Hepatocyte (in vitro differentiated cells): ENCODE measurements around the gene SEC24D.

ENCODE experiments used
- EZH2 ChIP-seq: fragments of 200-600 bp; sonication (generic); IDR thresholded peaks from 2 replicates; pipeline ENCODE4 v1.6.1; 2016; ENCODE audit warnings: antibody characterized with exemption, mild to moderate bottlenecking, borderline replicate concordance
- EZH2phosphoT487 ChIP-seq: fragments of 200-600 bp; sonication (generic); IDR thresholded peaks from one replicate; pipeline ENCODE4 v1.6.1; 2018; ENCODE audit warnings: antibody characterized with exemption, mild to moderate bottlenecking, low read depth, moderate library complexity; ENCODE audit not compliant: unreplicated experiment, severe bottlenecking
- TF ChIP-seq, protein P1 (sequence below): fragments of 200-600 bp; sonication (generic); IDR thresholded peaks from 2 replicates; pipeline ENCODE4 v1.5.1; 2016; ENCODE audit warnings: antibody characterized with exemption, mild to moderate bottlenecking; ENCODE audit not compliant: poor library complexity

DNA sequence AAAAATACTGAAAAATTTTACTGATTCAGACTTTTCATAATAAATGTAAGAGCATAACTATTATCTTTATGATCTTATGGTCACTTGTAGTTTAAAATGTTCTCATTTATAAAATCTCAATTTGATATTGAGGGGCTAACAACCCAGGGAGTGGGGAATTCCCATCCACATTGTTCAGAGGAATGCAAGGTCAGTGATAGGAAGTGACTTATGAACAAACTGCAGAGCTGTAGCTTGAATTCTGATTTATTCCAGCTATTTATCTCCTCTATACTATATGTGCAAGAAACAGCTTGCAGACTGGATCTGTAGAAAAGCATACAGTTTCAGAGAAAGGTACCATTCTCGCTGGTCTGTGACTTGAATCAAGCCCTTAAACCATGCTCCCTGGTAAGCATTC, 61.6 kb downstream of the SEC24D start:
- TF ChIP-seq, protein P1, sequence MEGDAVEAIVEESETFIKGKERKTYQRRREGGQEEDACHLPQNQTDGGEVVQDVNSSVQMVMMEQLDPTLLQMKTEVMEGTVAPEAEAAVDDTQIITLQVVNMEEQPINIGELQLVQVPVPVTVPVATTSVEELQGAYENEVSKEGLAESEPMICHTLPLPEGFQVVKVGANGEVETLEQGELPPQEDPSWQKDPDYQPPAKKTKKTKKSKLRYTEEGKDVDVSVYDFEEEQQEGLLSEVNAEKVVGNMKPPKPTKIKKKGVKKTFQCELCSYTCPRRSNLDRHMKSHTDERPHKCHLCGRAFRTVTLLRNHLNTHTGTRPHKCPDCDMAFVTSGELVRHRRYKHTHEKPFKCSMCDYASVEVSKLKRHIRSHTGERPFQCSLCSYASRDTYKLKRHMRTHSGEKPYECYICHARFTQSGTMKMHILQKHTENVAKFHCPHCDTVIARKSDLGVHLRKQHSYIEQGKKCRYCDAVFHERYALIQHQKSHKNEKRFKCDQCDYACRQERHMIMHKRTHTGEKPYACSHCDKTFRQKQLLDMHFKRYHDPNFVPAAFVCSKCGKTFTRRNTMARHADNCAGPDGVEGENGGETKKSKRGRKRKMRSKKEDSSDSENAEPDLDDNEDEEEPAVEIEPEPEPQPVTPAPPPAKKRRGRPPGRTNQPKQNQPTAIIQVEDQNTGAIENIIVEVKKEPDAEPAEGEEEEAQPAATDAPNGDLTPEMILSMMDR = no peak
- TF ChIP-seq EZH2 = no peak
- TF ChIP-seq EZH2phosphoT487 = no peak
